SK-N-MC (cell line): ENCODE results near the gene SAPCD1.

Source experiments
- DNase-seq: peaks from one replicate; pipeline ENCODE4 v3.0.0-alpha.2; 2011; ENCODE audit warnings: low read depth, low spot score
- H3K27ac ChIP-seq: fragments of 200-600 bp; sonication (generic); 2 replicates; pipeline ENCODE4 v1.5.1; 2016; ENCODE audit warnings: mixed run types
- H3K36me3 ChIP-seq: fragments of 200-600 bp; sonication (generic); 2 replicates; pipeline ENCODE4 v1.6.1; 2017; ENCODE audit warnings: antibody characterized with exemption, low read length, mixed read lengths; ENCODE audit not compliant: insufficient read depth
- H3K4me3 ChIP-seq: fragments of 200-600 bp; sonication (generic); 2 replicates; pipeline ENCODE4 v1.5.1; 2016
- H3K9ac ChIP-seq: fragments of 200-600 bp; sonication (generic); 2 replicates; pipeline ENCODE4 v1.8.0; 2017; ENCODE audit warnings: mixed run types, mixed read lengths; ENCODE audit not compliant: insufficient read length
- H3K9me3 ChIP-seq: fragments of 200-600 bp; sonication (generic); 2 replicates; pipeline ENCODE4 v1.6.1; 2017; ENCODE audit warnings: low read depth, mild to moderate bottlenecking, antibody characterized with exemption, low read length, moderate library complexity, mixed read lengths
- EZH2 ChIP-seq: fragments of 200-600 bp; sonication (generic); IDR thresholded peaks from one replicate; pipeline ENCODE4 v1.6.1; 2017; ENCODE audit warnings: antibody characterized with exemption
- FOXP2 ChIP-seq: optimal IDR thresholded peaks from 2 replicates; pipeline ENCODE3; 2011; ENCODE audit warnings: mild to moderate bottlenecking, moderate library complexity; ENCODE audit not compliant: insufficient read depth; ENCODE audit errors: extremely low read length, control extremely low read depth
- POLR2AphosphoS5 ChIP-seq: IDR thresholded peaks from 2 replicates; pipeline ENCODE4 v1.6.1; 2012; ENCODE audit warnings: mild to moderate bottlenecking, low read depth, low read length, borderline replicate concordance

Gene SAPCD1

DNA sequence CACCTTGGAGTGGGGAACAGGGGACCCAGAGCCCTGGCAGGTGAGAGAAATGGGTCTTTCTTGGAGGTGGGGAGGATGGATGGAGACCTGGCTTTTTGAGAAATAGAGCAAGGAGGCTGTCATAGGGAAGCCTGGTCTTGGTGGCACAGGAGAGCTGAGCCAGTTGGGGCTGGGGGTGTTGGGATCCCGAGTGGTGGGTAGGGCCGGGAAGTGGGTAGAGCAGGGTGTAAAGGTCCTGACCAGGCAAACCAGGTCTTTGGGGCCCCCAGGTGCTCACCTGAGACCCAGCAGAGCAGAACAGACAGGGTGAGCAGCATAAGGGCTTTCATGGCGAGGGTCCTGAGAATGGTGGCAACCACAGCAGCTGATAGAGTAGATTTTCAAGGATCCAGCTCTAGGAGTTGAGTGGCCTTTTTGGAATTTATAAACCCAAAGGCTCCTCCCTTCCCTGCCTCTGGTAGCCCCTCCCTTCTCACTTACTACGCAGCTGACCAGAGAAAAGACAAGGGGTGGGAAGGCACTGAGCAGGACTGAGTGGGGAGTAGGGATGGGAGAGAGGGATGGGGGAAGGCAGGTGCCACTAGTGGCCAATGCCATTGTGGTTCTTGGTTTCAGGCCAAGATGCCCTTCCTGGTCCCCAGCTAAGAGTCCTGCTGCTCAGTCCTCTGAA, 41.0 kb upstream of the SAPCD1 start, which contains the start of gene LY6G6C:
TSS of gene LY6G6C (minus strand) at position 396 of the 670 bp plus-strand sequence. CDS start at position 329, 67 bp downstream.
- H3K9ac ChIP-seq, result no peak within 1 kb of the TSS
- DNase-seq, result no peak
- TF ChIP-seq POLR2AphosphoS5 (no peak), FOXP2 (no peak), EZH2 (no peak)
- H3K36me3 ChIP-seq, result no peaks in the 10 kb centered on the region
- no peak within 1 kb of the TSS for H3K27ac ChIP-seq
- no peaks in the 10 kb centered on the region for H3K9me3 ChIP-seq
- H3K4me3 ChIP-seq, result no peak within 1 kb of the TSS

DNA sequence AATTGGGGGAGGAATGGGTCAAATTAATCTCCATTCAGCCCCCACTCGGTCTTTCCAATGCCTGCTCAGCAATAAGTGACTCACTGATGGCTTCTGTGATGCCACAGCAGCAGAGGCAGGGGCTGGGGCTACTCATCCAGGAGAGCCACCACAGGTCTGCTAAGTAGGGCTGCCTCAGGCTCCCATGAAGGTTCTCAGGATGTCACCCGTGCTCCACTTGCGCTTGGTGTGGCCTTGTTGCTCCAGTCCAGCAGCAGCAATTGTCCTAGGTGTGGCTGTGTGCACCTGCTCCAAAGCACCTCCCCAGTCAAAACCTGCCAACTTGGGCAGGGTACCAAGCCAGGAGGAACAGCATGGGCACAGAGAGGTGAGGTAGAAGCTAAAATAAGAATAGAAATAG, 40.3 kb upstream of the SAPCD1 start:
- Histone ChIP-seq H3K9ac (no peak overlapping the region), H3K27ac (no peak overlapping the region), H3K4me3 (no peak overlapping the region), H3K9me3 (no peaks in the 10 kb centered on the region), H3K36me3 (peaks cover 3% of the 10 kb centered on the region; the same call in 1 of the 2 replicates)
- TF ChIP-seq FOXP2, result no peak
- TF ChIP-seq POLR2AphosphoS5, result no peak
- no peak for TF ChIP-seq EZH2
- DNase-seq, result no peak

DNA sequence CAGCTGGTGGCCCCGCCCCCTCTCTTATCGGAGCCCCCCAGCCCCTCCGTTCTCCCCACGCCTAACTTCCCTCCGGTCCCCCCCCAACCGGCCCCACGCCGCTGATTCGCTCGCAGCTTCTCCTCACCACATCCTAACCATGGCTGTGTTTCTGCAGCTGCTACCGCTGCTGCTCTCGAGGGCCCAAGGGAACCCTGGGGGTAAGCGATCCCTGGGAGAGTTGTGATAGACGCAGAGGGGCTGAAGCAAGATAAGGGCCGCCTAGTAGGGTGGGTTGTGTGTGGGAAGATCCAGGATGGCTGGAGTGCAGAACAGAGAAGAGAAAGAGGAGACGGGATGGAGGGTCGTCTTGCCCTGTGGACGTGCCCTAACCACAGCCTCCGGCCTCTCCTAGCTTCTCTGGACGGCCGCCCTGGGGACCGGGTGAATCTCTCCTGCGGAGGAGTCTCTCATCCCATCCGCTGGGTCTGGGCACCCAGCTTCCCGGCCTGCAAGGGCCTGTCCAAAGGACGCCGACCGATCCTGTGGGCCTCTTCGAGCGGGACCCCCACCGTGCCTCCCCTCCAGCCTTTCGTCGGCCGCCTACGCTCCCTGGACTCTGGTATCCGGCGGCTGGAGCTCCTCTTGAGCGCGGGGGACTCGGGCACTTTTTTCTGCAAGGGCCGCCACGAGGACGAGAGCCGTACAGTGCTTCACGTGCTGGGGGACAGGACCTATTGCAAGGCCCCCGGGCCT, 39.0 kb upstream of the SAPCD1 start, which contains the start of gene MPIG6B:
TSS of gene MPIG6B (plus strand) at position 129 of the 735 bp plus-strand sequence. CDS start at position 140, 11 bp downstream.
- TF ChIP-seq FOXP2 (no peak), EZH2 (no peak), POLR2AphosphoS5 (no peak)
- Histone ChIP-seq H3K27ac (no peak within 1 kb of the TSS), H3K36me3 (peaks cover 6% of the 10 kb centered on the region; the same call in 1 of the 2 replicates), H3K9ac (no peak within 1 kb of the TSS), H3K4me3 (no peak within 1 kb of the TSS), H3K9me3 (no peaks in the 10 kb centered on the region)
- DNase-seq, result no peak

DNA sequence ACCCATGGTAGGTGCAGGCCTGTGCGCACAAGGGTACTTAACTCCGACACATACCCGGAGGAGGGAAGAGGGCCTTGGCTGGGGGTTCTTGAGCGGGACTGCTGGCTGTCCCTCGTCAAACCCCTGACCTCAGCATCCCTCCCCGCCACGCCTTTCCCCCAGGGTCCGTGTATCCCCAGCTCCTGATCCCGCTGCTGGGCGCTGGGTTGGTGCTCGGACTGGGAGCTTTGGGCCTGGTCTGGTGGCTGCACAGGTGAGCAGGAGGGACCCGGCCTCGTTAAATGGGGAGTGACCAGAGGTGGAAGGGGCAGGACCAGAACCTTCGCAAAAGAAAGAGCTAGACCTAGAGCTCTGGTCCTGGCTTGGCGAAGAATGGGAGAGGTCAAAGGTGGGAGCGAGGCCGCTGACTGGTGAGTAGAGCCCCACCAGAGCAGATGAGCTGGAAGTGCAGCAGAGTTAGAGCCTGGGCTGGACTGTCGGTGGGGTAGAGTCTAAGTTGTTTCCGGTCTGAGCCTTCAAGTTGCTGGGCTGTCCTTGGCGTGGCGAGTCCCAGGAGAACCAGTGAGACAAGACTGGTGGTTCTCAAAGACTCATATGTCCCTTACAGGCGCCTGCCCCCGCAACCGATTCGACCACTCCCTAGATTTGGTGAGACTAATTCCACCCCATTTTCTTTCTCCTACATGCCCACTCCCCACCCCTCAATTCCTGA, 38.3 kb upstream of the SAPCD1 start:
- Histone ChIP-seq H3K9ac (no peak overlapping the region), H3K9me3 (no peaks in the 10 kb centered on the region), H3K4me3 (no peak overlapping the region), H3K27ac (no peak overlapping the region), H3K36me3 (peaks cover 6% of the 10 kb centered on the region; the same call in 1 of the 2 replicates)
- TF ChIP-seq FOXP2, result no peak
- no peak for TF ChIP-seq EZH2
- no peak for TF ChIP-seq POLR2AphosphoS5
- no peak for DNase-seq

DNA sequence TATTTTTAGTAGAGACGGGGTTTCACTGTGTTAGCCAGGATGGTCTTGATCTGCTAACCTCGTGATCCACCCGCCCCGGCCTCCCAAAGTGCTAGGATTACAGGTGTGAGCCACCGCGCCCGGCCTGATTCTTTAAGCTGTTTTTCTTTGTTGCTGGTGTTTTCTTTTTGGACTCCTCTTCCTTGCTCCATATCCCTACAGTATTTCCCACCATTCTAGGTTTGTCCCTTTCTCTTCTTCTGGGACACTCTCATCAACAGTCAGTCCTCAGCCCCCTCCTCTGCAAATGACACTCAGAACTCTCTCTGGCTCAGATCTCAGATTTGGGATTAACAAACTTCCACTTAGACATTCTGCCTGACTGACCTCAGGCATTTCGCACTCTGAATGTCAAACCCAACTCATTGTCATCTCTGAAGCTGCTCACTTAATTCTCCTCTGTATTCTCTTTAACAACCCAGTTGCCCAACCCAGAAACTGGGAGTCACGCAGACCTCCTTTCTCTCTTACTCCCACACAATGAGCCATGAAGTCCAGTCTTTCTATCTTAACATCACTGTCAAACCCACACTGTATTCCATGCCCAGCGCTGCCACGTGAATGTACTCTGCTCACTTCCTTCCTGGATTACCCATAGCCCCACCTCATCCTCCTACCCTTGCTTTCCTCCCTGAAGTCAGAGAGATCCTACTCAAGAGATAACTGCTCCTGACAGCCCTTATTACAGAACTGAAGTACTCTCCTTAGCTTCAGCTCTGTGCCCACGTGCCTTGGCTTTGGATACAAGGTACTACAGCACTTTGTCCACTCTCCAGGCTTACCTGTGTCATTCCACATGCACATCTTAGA, 36.7 kb upstream of the SAPCD1 start:
- no peak overlapping the region for H3K9ac ChIP-seq
- TF ChIP-seq EZH2 (no peak), POLR2AphosphoS5 (no peak), FOXP2 (no peak)
- H3K4me3 ChIP-seq, result no peak overlapping the region

DNA sequence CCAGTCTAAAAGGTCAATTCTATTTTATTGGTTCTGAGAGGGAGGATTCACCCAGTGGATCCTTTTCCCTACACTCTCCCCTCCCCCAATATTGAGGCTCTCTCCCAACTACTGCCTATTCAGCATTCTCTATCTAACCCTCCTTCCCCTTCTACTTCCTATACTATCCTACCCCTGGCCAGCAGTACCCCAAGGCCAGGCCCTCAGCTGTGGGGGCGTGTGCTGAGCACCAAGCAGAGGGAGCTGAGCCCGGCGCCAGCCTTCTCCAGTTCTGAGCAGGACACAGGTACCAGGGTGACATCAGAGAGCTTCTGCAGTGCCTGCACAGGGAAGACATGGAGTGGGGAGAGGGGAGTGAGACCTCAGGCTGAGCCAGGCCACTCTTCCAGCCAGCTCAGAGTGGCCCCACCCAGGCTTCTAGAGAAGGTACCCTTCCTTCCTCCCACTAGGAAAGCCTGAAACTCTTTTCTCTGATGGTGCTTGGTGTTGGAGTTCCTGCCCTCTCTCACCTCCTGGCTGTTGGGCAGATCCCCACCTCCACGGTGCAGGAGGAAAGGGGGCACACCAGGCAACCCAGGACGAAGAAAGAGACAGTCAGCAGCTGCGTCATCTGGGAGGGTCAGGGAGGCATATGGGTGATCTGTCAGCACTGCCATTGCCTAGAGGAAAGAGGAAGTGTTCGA, 35.3 kb upstream of the SAPCD1 start:
- TF ChIP-seq EZH2 (no peak), POLR2AphosphoS5 (no peak), FOXP2 (no peak)
- peaks cover 23% of the 10 kb centered on the region for H3K36me3 ChIP-seq

More for the DNA sequence above, 36.7 kb upstream of the SAPCD1 start:
- no peaks in the 10 kb centered on the region for H3K9me3 ChIP-seq
- no peak for DNase-seq
- no peak overlapping the region for H3K27ac ChIP-seq
- peaks cover 9% of the 10 kb centered on the region; the same call in 1 of the 2 replicates for H3K36me3 ChIP-seq

DNA sequence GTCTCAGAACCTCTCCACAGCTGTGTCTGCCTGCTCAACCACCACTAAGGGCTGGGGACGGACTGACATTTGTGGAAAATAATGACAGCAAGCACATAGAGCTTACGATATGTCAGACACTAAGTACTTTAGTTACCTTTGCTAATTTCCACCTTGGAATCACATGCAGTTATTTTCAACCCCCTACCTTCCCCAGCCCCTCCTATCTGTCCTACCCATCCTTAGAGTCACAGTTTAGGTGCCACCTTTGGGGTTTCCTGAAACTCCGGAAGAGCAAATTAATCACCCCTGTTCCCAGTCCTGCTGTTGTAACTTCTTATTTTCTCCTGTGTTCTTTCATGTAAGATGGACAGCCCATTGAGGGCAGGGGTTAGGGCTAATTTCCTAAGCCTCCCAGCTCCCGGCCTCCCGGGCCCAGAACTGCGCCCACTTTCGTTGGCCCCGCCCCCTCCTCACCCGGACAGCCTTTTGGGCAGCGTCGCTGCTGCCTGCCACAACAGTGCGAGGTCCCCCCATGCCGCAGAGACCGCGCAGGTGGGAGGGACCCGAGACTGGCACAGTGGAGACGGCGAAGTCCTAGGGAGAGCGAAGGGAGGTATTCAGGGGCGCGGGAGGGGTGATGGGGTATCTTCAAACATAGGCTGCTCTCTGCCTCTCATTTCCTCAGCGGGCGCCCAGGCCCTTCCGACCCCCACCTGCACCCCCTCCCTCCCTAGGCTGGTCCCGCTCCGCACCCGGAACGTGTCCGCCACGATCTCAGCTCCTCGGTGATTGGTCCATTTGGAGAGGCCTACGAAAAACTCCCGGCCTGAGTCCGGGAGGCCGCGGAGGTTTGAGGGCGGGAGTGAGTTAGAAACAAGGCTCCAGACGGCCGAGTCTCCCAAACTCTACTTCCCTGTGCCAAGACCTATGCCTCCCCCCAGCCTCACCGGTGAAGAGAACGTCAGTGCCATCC, 34.5 kb upstream of the SAPCD1 start:
- no peak for DNase-seq
- Histone ChIP-seq H3K27ac (no peak overlapping the region), H3K9ac (no peak overlapping the region), H3K36me3 (peaks cover 31% of the 10 kb centered on the region), H3K9me3 (no peaks in the 10 kb centered on the region), H3K4me3 (no peak overlapping the region)
- TF ChIP-seq FOXP2 (no peak), EZH2 (no peak), POLR2AphosphoS5 (no peak)

More for the DNA sequence above, 35.3 kb upstream of the SAPCD1 start:
- no peak for DNase-seq
- Histone ChIP-seq H3K9ac (no peak overlapping the region), H3K27ac (no peak overlapping the region), H3K4me3 (no peak overlapping the region), H3K9me3 (no peaks in the 10 kb centered on the region)
